PC-3 (cell line): ENCODE measurements around the gene PHEX. TPM values are rescaled to one million over a fixed set of nuclear protein-coding genes. Genes with fewer than 3 reads are reported as not detected.

Source experiments
- ATAC-seq: fragments of 200-7000 bp; cut with Tn5 transposase; 2 replicates; pipeline ENCODE4 v1.9.1; 2020; ENCODE audit warnings: mild to moderate bottlenecking, moderate library complexity
- BruUV-seq: library from RNA; stranded (reverse); fragments of 400-500 nt; replicated peaks from 2 replicates; lab custom pipeline; 2021; lab: Mats Ljungman, UMichigan
- CTCF ChIA-PET: fragments of 300-600 bp; sonication (Branson Sonifier 250); formaldehyde crosslinking; loops from one replicate; lab custom pipeline; 2022; ENCODE audit warnings: antibody characterized with exemption; lab: Charles Lee
- POLR2A ChIA-PET: fragments of 300-600 bp; sonication (Branson Sonifier 250); formaldehyde crosslinking; loops from one replicate; lab custom pipeline; 2022; ENCODE audit warnings: antibody characterized with exemption; ENCODE audit not compliant: unreplicated experiment; lab: Charles Lee
- DNase-seq: peaks from one replicate; pipeline ENCODE4 v3.0.0-alpha.2; 2015
- H2AFZ ChIP-seq: fragments of 300-600 bp; sonication (generic); 2 replicates; pipeline ENCODE4 v1.6.0; 2016; ENCODE audit warnings: antibody characterized with exemption, low read length
- H3F3A ChIP-seq: fragments of 300-600 bp; sonication (generic); one replicate; pipeline ENCODE4 v1.6.0; 2017; ENCODE audit warnings: antibody characterized with exemption, low read length, control low read depth, mild to moderate bottlenecking; ENCODE audit not compliant: unreplicated experiment
- H3K27ac ChIP-seq: fragments of 300-600 bp; sonication (generic); 2 replicates; pipeline ENCODE4 v1.5.1; 2016; ENCODE audit warnings: mild to moderate bottlenecking, low read length
- H3K27me3 ChIP-seq: fragments of 300-600 bp; sonication (generic); 2 replicates; pipeline ENCODE4 v1.6.1; 2016; ENCODE audit warnings: low read length, mixed read lengths
- H3K36me3 ChIP-seq: fragments of 300-600 bp; sonication (generic); 2 replicates; pipeline ENCODE4 v1.6.1; 2016; ENCODE audit warnings: low read depth, mixed run types, low read length, mixed read lengths
- H3K4me1 ChIP-seq: fragments of 300-600 bp; sonication (generic); 2 replicates; pipeline ENCODE4 v1.5.1; 2016; ENCODE audit warnings: low read length; ENCODE audit not compliant: insufficient read depth
- H3K4me2 ChIP-seq: fragments of 300-600 bp; sonication (generic); 2 replicates; pipeline ENCODE4 v1.6.0; 2016; ENCODE audit warnings: low read length
- H3K4me3 ChIP-seq: fragments of 300-600 bp; sonication (generic); 2 replicates; pipeline ENCODE4 v1.5.1; 2016; ENCODE audit warnings: mild to moderate bottlenecking, low read length, mixed read lengths
- H3K79me2 ChIP-seq: fragments of 300-600 bp; sonication (generic); 2 replicates; pipeline ENCODE4 v1.6.1; 2017; ENCODE audit warnings: low read length, mixed read lengths
- H3K9ac ChIP-seq: fragments of 300-600 bp; sonication (generic); 2 replicates; pipeline ENCODE4 v1.6.0; 2016; ENCODE audit warnings: mild to moderate bottlenecking, low read length
- H3K9me2 ChIP-seq: fragments of 300-600 bp; sonication (generic); replicated peaks from 2 replicates; pipeline ENCODE4 v1.6.1; 2016; ENCODE audit warnings: mixed run types, low read length, mixed read lengths
- H3K9me3 ChIP-seq: fragments of 300-600 bp; sonication (generic); 2 replicates; pipeline ENCODE4 v1.6.1; 2016; ENCODE audit warnings: low read length, mixed read lengths
- H4K20me1 ChIP-seq: fragments of 300-600 bp; sonication (generic); 2 replicates; pipeline ENCODE4 v1.6.1; 2016; ENCODE audit warnings: low read length, mixed read lengths
- CTCF ChIP-seq: fragments of 300-600 bp; sonication (generic); conservative IDR thresholded peaks from 2 replicates; pipeline ENCODE4 v1.5.1; 2017; ENCODE audit warnings: antibody characterized with exemption, low read depth, mild to moderate bottlenecking, low read length
- EZH2 ChIP-seq: fragments of 300-600 bp; sonication (generic); IDR thresholded peaks from one replicate; pipeline ENCODE4 v1.6.1; 2017; ENCODE audit warnings: antibody characterized with exemption, mild to moderate bottlenecking, low read length; ENCODE audit not compliant: unreplicated experiment
- EZH2phosphoT487 ChIP-seq: fragments of 300-600 bp; sonication (generic); IDR thresholded peaks from 2 replicates; pipeline ENCODE4 v1.6.1; 2018; ENCODE audit warnings: mild to moderate bottlenecking, antibody characterized with exemption, low read length, borderline replicate concordance
- intact Hi-C: fragments of 100-400 bp; cut with micrococcal nuclease; formaldehyde crosslinking; loops from 2 replicates; pipeline ENCODE4 v1.9.0; 2023
- total RNA-seq: library from RNA; depleted of rRNA; stranded (reverse); fragments of >200 nt; gene quantifications from 2 replicates; pipeline ENCODE4 v1.2.3, GENCODE V29; 2014

The PHEX gene
- total RNA-seq, 1 experiment from 2014 or later: 0.62 TPM

- peak overlapping the region; percentile 5; the same call in 1 of the 2 replicates for H3K4me2 ChIP-seq
- BruUV-seq: no TSS peak
Measured at GRCh38 chrX:22124098-22124497, 92.0 kb downstream of the PHEX start.

GRCh38 chrX:22125481-22125880 is 93.4 kb downstream of the PHEX start:
- Histone ChIP-seq H3K27me3 (no peaks in the 10 kb centered on the region), H3F3A (no peaks in the 10 kb centered on the region), H3K4me2 (no peak overlapping the region), H3K9me3 (no peaks in the 10 kb centered on the region), H4K20me1 (no peaks in the 10 kb centered on the region), H3K9me2 (no peaks in the 10 kb centered on the region), H3K9ac (no peak overlapping the region), H3K4me3 (no peak overlapping the region), H2AFZ (no peak overlapping the region), H3K36me3 (no peaks in the 10 kb centered on the region), H3K4me1 (peaks cover 26% of the 10 kb centered on the region), H3K27ac (no peak overlapping the region), H3K79me2 (no peaks in the 10 kb centered on the region)
- no peak for ATAC-seq
- no TSS peak for BruUV-seq
- ChIA-PET CTCF (no interaction called here), POLR2A (no interaction called here)
- intact Hi-C loops: no loop called here
- TF ChIP-seq CTCF (no peak), EZH2phosphoT487 (no peak)
- no peak for DNase-seq

More at GRCh38 chrX:22124098-22124497, 92.0 kb downstream of the PHEX start:
- Histone ChIP-seq H3K9me3 (no peaks in the 10 kb centered on the region), H3F3A (no peaks in the 10 kb centered on the region), H3K4me1 (peaks cover 26% of the 10 kb centered on the region), H3K9ac (no peak overlapping the region), H4K20me1 (no peaks in the 10 kb centered on the region), H2AFZ (no peak overlapping the region), H3K79me2 (no peaks in the 10 kb centered on the region), H3K4me3 (no peak overlapping the region), H3K27me3 (no peaks in the 10 kb centered on the region), H3K27ac (peak overlapping the region; percentile 21; the same call in 1 of the 2 replicates), H3K9me2 (no peaks in the 10 kb centered on the region), H3K36me3 (no peaks in the 10 kb centered on the region)
- ChIA-PET CTCF (interaction anchor here (0.7 kb wide), 1 partner anchor 1493 kb away, joined by 7 read pairs; no protein-coding TSS in a partner anchor), POLR2A (no interaction called here)
- intact Hi-C loops: no loop called here
- TF ChIP-seq CTCF (no peak), EZH2 (no peak), EZH2phosphoT487 (no peak)
- DNase-seq: peak; percentile 61
- ATAC-seq: no peak; the same call in 1 of the 2 replicates

GRCh38 chrX:22126327-22126726 is 94.2 kb downstream of the PHEX start:
- intact Hi-C loops: no loop called here
- H3F3A ChIP-seq: no peaks in the 10 kb centered on the region
- BruUV-seq: no TSS peak
- no peaks in the 10 kb centered on the region for H3K27me3 ChIP-seq
- no peaks in the 10 kb centered on the region for H3K36me3 ChIP-seq
- no peak overlapping the region for H3K4me3 ChIP-seq
- no peak overlapping the region for H3K27ac ChIP-seq
- CTCF ChIA-PET: no interaction called here
- H4K20me1 ChIP-seq: no peaks in the 10 kb centered on the region
- peaks cover 26% of the 10 kb centered on the region for H3K4me1 ChIP-seq
- no peak overlapping the region for H3K4me2 ChIP-seq
- H3K9me2 ChIP-seq: no peaks in the 10 kb centered on the region
- no peaks in the 10 kb centered on the region for H3K9me3 ChIP-seq
- DNase-seq (peak; percentile 11), ATAC-seq (no peak)
- POLR2A ChIA-PET: no interaction called here
- no peak overlapping the region for H3K9ac ChIP-seq
- TF ChIP-seq EZH2 (no peak), EZH2phosphoT487 (no peak), CTCF (no peak)
- H3K79me2 ChIP-seq: no peaks in the 10 kb centered on the region
- H2AFZ ChIP-seq: no peak overlapping the region
